AG04450 (cell line): Measurements from ENCODE around the gene BAHCC1. TPM values are rescaled to one million over a fixed set of nuclear protein-coding genes. Genes with fewer than 3 reads are reported as not detected.

ENCODE experiments used
- CTCF ChIA-PET: fragments of 300-600, 350-600 bp; formaldehyde crosslinking; extraction: SDS; loops from one replicate; lab custom pipeline; 2022; ENCODE audit warnings: antibody characterized with exemption, inconsistent platforms; lab: Charles Lee
- POLR2A ChIA-PET: fragments of 350-600 bp; formaldehyde crosslinking; extraction: SDS; loops from one replicate; lab custom pipeline; 2021; ENCODE audit warnings: antibody characterized with exemption, inconsistent platforms; lab: Yijun Ruan, JAX
- DNase-seq: peaks from one replicate; pipeline ENCODE4 v3.0.0-alpha.2; 2011; ENCODE audit warnings: low read depth, low spot score
- H3K27ac ChIP-seq: one replicate; pipeline ENCODE4 v1.5.1; 2012; ENCODE audit warnings: low read depth, low read length, control low read depth
- H3K27me3 ChIP-seq: one replicate; pipeline ENCODE4 v1.6.0; 2012; ENCODE audit warnings: low read length; ENCODE audit not compliant: control insufficient read depth, insufficient read depth
- H3K4me3 ChIP-seq: 2 replicates; pipeline ENCODE4 v1.5.1; 2011; ENCODE audit warnings: mild to moderate bottlenecking, low read depth, low read length, control low read depth
- H3K9me3 ChIP-seq: 2 replicates; pipeline ENCODE4 v1.5.1; 2012; ENCODE audit warnings: low read length; ENCODE audit not compliant: control insufficient read depth, insufficient read depth
- CTCF ChIP-seq: IDR thresholded peaks from 2 replicates; pipeline ENCODE4 v1.5.1; 2011; ENCODE audit warnings: low read depth, low read length, control low read depth, inconsistent platforms
- polyA plus RNA-seq: library from polyadenylated mRNA; depleted of rRNA; stranded (reverse); fragments of >200 nt; gene quantifications from 2 replicates; pipeline ENCODE4 v1.2.3, GENCODE V29; 2011

Gene BAHCC1
- polyA plus RNA-seq, 1 experiment, result 1.3 TPM

GRCh38 chr17:81465910-81466309, 70.7 kb downstream of the BAHCC1 start:
- Histone ChIP-seq H3K27me3 (no peaks in the 10 kb centered on the region), H3K4me3 (no peak overlapping the region), H3K9me3 (no peaks in the 10 kb centered on the region; the same call in 1 of the 2 replicates), H3K27ac (no peak overlapping the region)
- no peak for TF ChIP-seq CTCF
- DNase-seq, result no peak
- ChIA-PET POLR2A (interaction anchor here (0.5 kb wide), 1 partner anchor 40 kb away, joined by 8 read pairs; no protein-coding TSS in a partner anchor), CTCF (no interaction called here)

- DNase-seq, result no peak
- no peak for TF ChIP-seq CTCF
- CTCF ChIA-PET, result interaction anchor here (0.5 to 0.9 kb wide), 2 partner anchors 18 to 38 kb away, joined by 3 read pairs; no protein-coding TSS in a partner anchor
These were observed 71.6 kb downstream of the BAHCC1 start for GRCh38 chr17:81466564-81467472.

GRCh38 chr17:81468111-81468769, 73.0 kb downstream of the BAHCC1 start:
- no peaks in the 10 kb centered on the region for H3K27me3 ChIP-seq
- peaks cover 10% of the 10 kb centered on the region; the same call in 1 of the 2 replicates for H3K9me3 ChIP-seq
- ChIA-PET CTCF (no interaction called here), POLR2A (no interaction called here)
- DNase-seq, result no peak
- H3K27ac ChIP-seq, result no peak overlapping the region
- H3K4me3 ChIP-seq, result no peak overlapping the region
- no peak for TF ChIP-seq CTCF

More at GRCh38 chr17:81466564-81467472, 71.6 kb downstream of the BAHCC1 start:
- Histone ChIP-seq H3K4me3 (no peak overlapping the region), H3K27ac (peak overlapping the region; percentile 21), H3K9me3 (peaks cover under 1% of the 10 kb centered on the region; the same call in 1 of the 2 replicates), H3K27me3 (no peaks in the 10 kb centered on the region)
- POLR2A ChIA-PET, result no interaction called here

GRCh38 chr17:81468770-81469121, 73.5 kb downstream of the BAHCC1 start:
- H3K27me3 ChIP-seq, result no peaks in the 10 kb centered on the region
- TF ChIP-seq CTCF, result no peak
- no peak overlapping the region for H3K27ac ChIP-seq
- ChIA-PET CTCF (no interaction called here), POLR2A (no interaction called here)
- no peak for DNase-seq
- H3K4me3 ChIP-seq, result no peak overlapping the region
- peaks cover 10% of the 10 kb centered on the region; the same call in 1 of the 2 replicates for H3K9me3 ChIP-seq
